ENCODE measurements around the gene MTARC1.

DNA sequence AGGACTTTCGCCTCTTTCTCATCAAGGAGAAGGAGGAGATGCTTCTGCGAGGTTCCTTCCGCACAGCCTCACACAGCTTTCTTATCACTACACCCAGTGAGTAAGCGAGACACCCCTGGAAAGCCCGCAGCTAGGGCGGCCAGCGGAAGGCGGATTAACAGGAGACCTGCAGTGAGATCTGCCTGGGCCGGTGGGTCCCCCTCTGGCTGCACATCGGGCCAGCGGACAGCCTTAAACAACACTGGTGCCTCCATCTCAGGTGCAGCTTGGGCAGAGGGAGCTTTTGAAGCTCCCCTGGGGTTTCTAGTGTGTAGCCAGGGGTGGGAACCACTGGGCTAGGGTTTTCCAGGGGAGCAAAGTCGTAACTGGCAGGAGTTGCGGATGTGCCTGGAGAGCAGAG lies 17.5 kb upstream of the MTARC1 start:
- TF ChIP-seq, protein P1, sequence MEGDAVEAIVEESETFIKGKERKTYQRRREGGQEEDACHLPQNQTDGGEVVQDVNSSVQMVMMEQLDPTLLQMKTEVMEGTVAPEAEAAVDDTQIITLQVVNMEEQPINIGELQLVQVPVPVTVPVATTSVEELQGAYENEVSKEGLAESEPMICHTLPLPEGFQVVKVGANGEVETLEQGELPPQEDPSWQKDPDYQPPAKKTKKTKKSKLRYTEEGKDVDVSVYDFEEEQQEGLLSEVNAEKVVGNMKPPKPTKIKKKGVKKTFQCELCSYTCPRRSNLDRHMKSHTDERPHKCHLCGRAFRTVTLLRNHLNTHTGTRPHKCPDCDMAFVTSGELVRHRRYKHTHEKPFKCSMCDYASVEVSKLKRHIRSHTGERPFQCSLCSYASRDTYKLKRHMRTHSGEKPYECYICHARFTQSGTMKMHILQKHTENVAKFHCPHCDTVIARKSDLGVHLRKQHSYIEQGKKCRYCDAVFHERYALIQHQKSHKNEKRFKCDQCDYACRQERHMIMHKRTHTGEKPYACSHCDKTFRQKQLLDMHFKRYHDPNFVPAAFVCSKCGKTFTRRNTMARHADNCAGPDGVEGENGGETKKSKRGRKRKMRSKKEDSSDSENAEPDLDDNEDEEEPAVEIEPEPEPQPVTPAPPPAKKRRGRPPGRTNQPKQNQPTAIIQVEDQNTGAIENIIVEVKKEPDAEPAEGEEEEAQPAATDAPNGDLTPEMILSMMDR (conservative IDR thresholded peaks at IDR 0.05; ENCODE audit: low read depth, low read length): no peak
- no peak for TF ChIP-seq EZH2phosphoT487 (IDR thresholded peaks at IDR 0.05; ENCODE audit: borderline replicate concordance, low read length)

Data from PC-3 (cell line).